HepG2 (cell line): ENCODE measurements around the gene ANKRD10. TPM values are rescaled to one million over a fixed set of nuclear protein-coding genes. Genes with fewer than 3 reads are reported as not detected.

Experiments
- ATM ChIP-seq: fragments of 450-650 bp; IDR thresholded peaks from 2 replicates; pipeline ENCODE4 v1.7.1; 2017; ENCODE audit warnings: mild to moderate bottlenecking, borderline replicate concordance
- FLYWCH1 ChIP-seq: sonication (generic); formaldehyde crosslinking; IDR thresholded peaks from 2 replicates; pipeline ENCODE4 v1.8.1; 2023; ENCODE audit warnings: mild to moderate bottlenecking, missing genetic modification reagents
- HOXA3 ChIP-seq: sonication (generic); formaldehyde crosslinking; IDR thresholded peaks from 2 replicates; pipeline ENCODE4 v1.5.0; 2020; ENCODE audit warnings: missing genetic modification reagents
- HOXA7 ChIP-seq: sonication (generic); formaldehyde crosslinking; IDR thresholded peaks from 2 replicates; pipeline ENCODE4 v1.8.1; 2022; ENCODE audit warnings: mild to moderate bottlenecking, missing genetic modification reagents, moderate library complexity
- KAT2B ChIP-seq: fragments of 150-350 bp; IDR thresholded peaks from 2 replicates; pipeline ENCODE4 v1.6.1; 2014; ENCODE audit warnings: low read depth, low read length, borderline replicate concordance
- KDM4B ChIP-seq: sonication (generic); formaldehyde crosslinking; IDR thresholded peaks from 2 replicates; pipeline ENCODE4 v1.4.0; 2020; ENCODE audit warnings: missing genetic modification reagents
- KLF6 ChIP-seq: IDR thresholded peaks from 2 replicates; pipeline ENCODE4 v1.8.0; 2016; ENCODE audit warnings: missing biosample characterization, missing genetic modification reagents
- LCORL ChIP-seq, 2 experiments: fragments of 450-650 bp in 1 of 2; sonication (generic) in 1 of 2; formaldehyde crosslinking in 1 of 2; IDR thresholded peaks; 2 replicates each; pipeline versions ENCODE4 v1.5.0 to v1.6.1; 2017 to 2020; ENCODE audit warnings: antibody characterized with exemption in 1 of 2, missing genetic modification reagents in 1 of 2
- NR2F2 ChIP-seq: IDR thresholded peaks from 2 replicates; pipeline ENCODE4 v1.6.1; 2012; ENCODE audit warnings: low read depth, inconsistent platforms, borderline replicate concordance
- ONECUT2 ChIP-seq: sonication (generic); formaldehyde crosslinking; IDR thresholded peaks from 2 replicates; pipeline ENCODE4 v1.4.0; 2020; ENCODE audit warnings: missing genetic modification reagents
- POLR2G ChIP-seq: fragments of 200-400 bp; formaldehyde crosslinking; IDR thresholded peaks from 2 replicates; pipeline ENCODE4 v1.6.1; 2018; ENCODE audit warnings: mild to moderate bottlenecking, low read depth, low read length, moderate library complexity
- PPARG ChIP-seq: conservative IDR thresholded peaks from 2 replicates; pipeline ENCODE4 v1.6.1; 2016; ENCODE audit warnings: missing biosample characterization, missing genetic modification reagents
- REL ChIP-seq: sonication (generic); formaldehyde crosslinking; conservative IDR thresholded peaks from 2 replicates; pipeline ENCODE4 v1.8.0; 2022; ENCODE audit warnings: mild to moderate bottlenecking, missing genetic modification reagents, moderate library complexity
- SAP130 ChIP-seq: IDR thresholded peaks from 2 replicates; pipeline ENCODE4 v1.6.1; 2016; ENCODE audit warnings: low read depth
- SATB2 ChIP-seq: sonication (generic); formaldehyde crosslinking; IDR thresholded peaks from 2 replicates; pipeline ENCODE4 v1.5.0; 2020; ENCODE audit warnings: missing genetic modification reagents
- SIX4 ChIP-seq: sonication (generic); formaldehyde crosslinking; IDR thresholded peaks from 2 replicates; pipeline ENCODE4 v1.4.0; 2020; ENCODE audit warnings: missing genetic modification reagents
- ZFP36L1 ChIP-seq: sonication (generic); formaldehyde crosslinking; IDR thresholded peaks from 2 replicates; pipeline ENCODE4 v1.8.0; 2022; ENCODE audit warnings: mild to moderate bottlenecking, missing genetic modification reagents, moderate library complexity
- ZNF10 ChIP-seq: sonication (generic); formaldehyde crosslinking; IDR thresholded peaks from 2 replicates; pipeline ENCODE4 v1.4.0; 2020; ENCODE audit warnings: mild to moderate bottlenecking, low read depth, missing genetic modification reagents, borderline replicate concordance
- ZNF138 ChIP-seq: sonication (generic); formaldehyde crosslinking; IDR thresholded peaks from 2 replicates; pipeline ENCODE4 v1.5.0; 2020; ENCODE audit warnings: mild to moderate bottlenecking, low read depth, missing genetic modification reagents
- ZNF180 ChIP-seq: sonication (generic); formaldehyde crosslinking; IDR thresholded peaks from 2 replicates; pipeline ENCODE4 v1.4.0; 2020; ENCODE audit warnings: low read depth, missing genetic modification reagents, borderline replicate concordance
- ZNF34 ChIP-seq: sonication (generic); formaldehyde crosslinking; IDR thresholded peaks from 2 replicates; pipeline ENCODE4 v1.4.0; 2020; ENCODE audit warnings: mild to moderate bottlenecking, missing genetic modification reagents, borderline replicate concordance
- ZNF510 ChIP-seq: sonication (generic); formaldehyde crosslinking; IDR thresholded peaks from 2 replicates; pipeline ENCODE4 v1.4.0; 2020; ENCODE audit warnings: low read depth, mild to moderate bottlenecking, missing genetic modification reagents
- ZNF543 ChIP-seq: sonication (generic); formaldehyde crosslinking; IDR thresholded peaks from 2 replicates; pipeline ENCODE4 v1.4.0; 2020; ENCODE audit warnings: mild to moderate bottlenecking, missing genetic modification reagents
- ZNF552 ChIP-seq: sonication (generic); formaldehyde crosslinking; IDR thresholded peaks from 2 replicates; pipeline ENCODE4 v1.9.0; 2022; ENCODE audit warnings: missing genetic modification reagents, mild to moderate bottlenecking, borderline replicate concordance
- ZNF777 ChIP-seq: sonication (generic); formaldehyde crosslinking; IDR thresholded peaks from 2 replicates; pipeline ENCODE4 v1.4.0; 2020; ENCODE audit warnings: missing genetic modification reagents
- polyA plus RNA-seq, 8 experiments: library from polyadenylated mRNA; depleted of rRNA in 3 of 8; stranded (reverse) in 7 of 8; unstranded in 1 of 8; fragments of >200 nt; fragmentation: Illumina TruSeq in 4 of 8; extraction: Trizol in 4 of 8; gene quantifications; 2 replicates each; pipeline versions ENCODE4 v1.2.1 to v1.2.3, GENCODE V29; 2011 to 2016; ENCODE audit warnings: low read depth in 4 of 8, missing spikeins in 1 of 8, mixed read lengths in 1 of 8; ENCODE audit not compliant: insufficient read depth in 1 of 8
- total RNA-seq, 5 experiments: library from RNA; depleted of rRNA; stranded (reverse); fragments of >200 nt; fragmentation: Illumina TruSeq; extraction: Trizol; gene quantifications; 2 replicates each; pipeline ENCODE4 v1.2.3, GENCODE V29; 2016; ENCODE audit warnings: low read depth in 1 of 5
- TF ChIP-seq, protein P1 (sequence below): sonication (generic); formaldehyde crosslinking; IDR thresholded peaks from 2 replicates; pipeline ENCODE4 v1.4.0; 2020; ENCODE audit warnings: low read depth, mild to moderate bottlenecking, missing genetic modification reagents
- TF ChIP-seq, protein P2 (sequence below): sonication (generic); formaldehyde crosslinking; IDR thresholded peaks from 2 replicates; pipeline ENCODE4 v1.5.1; 2020; ENCODE audit warnings: missing genetic modification reagents, mild to moderate bottlenecking, borderline replicate concordance
- TF ChIP-seq, protein P3 (sequence below): sonication (generic); formaldehyde crosslinking; IDR thresholded peaks from 2 replicates; pipeline ENCODE4 v1.4.0; 2020; ENCODE audit warnings: missing genetic modification reagents

The ANKRD10 gene
- total and polyA plus RNA-seq, 2 of the 13 experiments (the other 11 are each of a cell fraction or from before 2014, with no cell fraction given): 108 to 115 TPM

DNA sequence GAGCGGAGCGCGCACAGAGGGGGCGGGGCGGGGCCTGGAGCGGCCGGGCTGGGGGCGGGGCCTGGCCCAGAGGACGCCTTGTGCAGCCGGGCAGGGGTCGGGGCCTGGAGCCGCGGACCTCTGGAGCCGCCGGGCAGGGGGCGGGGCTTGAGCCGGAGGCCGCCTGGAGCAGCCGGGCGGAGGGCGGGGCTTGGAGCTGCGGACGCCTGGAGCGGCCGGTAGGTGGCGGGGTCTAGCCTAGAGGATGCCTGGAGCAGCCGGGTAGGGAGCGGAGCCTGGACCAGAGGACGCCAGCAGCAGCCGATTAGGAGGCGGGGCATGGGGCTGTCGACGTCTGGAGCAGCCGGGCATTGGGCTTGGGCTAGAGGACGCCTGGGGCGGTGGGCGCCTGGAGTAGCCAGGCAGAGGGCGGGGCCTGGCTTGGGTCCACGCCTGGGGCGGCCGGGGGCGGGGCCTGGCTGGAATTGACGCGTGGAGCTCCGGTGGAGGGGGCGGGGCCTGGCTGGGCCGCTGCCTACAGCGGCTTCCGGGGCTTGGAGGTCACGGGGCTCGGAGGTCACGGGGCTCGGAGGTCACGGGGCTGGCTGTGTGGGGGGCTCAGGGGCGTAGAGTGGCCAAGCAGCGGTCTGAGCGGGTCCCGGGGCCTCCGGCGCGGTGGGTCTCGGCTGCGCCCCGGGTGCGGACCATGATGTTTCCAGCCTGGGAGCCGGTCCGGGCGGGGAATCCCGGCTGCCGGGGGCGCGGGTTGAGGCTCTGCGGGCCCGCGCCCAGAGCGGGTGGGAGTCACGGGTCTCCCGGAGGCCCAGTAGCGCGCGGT lies at the start of gene ANKRD10 (continued):
- TF ChIP-seq ATM: no peak
- no peak for TF ChIP-seq LCORL (IDR thresholded peaks at IDR 0.05)
- 0 out of 2 replicates have a peak, but pooled peaks have one; percentile 75 for TF ChIP-seq LCORL (CRISPR knock-in tag; IDR thresholded peaks at IDR 0.05)
- TF ChIP-seq KDM4B: no peak
- TF ChIP-seq ZFP36L1 (CRISPR knock-in tag): no peak
- TF ChIP-seq ZNF180 (CRISPR knock-in tag): no peak
- no peak for TF ChIP-seq ZNF10
- no peak for TF ChIP-seq ZNF510
- TF ChIP-seq HOXA7: no peak
- TF ChIP-seq ZNF543: no peak
- no peak for TF ChIP-seq ZNF138 (CRISPR knock-in tag)
- peak; percentile 14; the same call in 1 of the 2 replicates for TF ChIP-seq REL (CRISPR knock-in tag)
- TF ChIP-seq KLF6: no peak
- TF ChIP-seq, protein P1, sequence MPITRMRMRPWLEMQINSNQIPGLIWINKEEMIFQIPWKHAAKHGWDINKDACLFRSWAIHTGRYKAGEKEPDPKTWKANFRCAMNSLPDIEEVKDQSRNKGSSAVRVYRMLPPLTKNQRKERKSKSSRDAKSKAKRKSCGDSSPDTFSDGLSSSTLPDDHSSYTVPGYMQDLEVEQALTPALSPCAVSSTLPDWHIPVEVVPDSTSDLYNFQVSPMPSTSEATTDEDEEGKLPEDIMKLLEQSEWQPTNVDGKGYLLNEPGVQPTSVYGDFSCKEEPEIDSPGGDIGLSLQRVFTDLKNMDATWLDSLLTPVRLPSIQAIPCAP (CRISPR knock-in tag): no peak
- no peak for TF ChIP-seq KAT2B
- TF ChIP-seq ZNF552: peak; percentile 24; the same call in 1 of the 2 replicates
- no peak for TF ChIP-seq SATB2 (CRISPR knock-in tag)
- peak; percentile 34; the same call in 1 of the 2 replicates for TF ChIP-seq HOXA3 (CRISPR knock-in tag)
- TF ChIP-seq ZNF777 (CRISPR knock-in tag): no peak
- TF ChIP-seq, protein P2, sequence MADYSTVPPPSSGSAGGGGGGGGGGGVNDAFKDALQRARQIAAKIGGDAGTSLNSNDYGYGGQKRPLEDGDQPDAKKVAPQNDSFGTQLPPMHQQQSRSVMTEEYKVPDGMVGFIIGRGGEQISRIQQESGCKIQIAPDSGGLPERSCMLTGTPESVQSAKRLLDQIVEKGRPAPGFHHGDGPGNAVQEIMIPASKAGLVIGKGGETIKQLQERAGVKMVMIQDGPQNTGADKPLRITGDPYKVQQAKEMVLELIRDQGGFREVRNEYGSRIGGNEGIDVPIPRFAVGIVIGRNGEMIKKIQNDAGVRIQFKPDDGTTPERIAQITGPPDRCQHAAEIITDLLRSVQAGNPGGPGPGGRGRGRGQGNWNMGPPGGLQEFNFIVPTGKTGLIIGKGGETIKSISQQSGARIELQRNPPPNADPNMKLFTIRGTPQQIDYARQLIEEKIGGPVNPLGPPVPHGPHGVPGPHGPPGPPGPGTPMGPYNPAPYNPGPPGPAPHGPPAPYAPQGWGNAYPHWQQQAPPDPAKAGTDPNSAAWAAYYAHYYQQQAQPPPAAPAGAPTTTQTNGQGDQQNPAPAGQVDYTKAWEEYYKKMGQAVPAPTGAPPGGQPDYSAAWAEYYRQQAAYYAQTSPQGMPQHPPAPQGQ (CRISPR knock-in tag): no peak
- no peak for TF ChIP-seq NR2F2
- TF ChIP-seq ONECUT2: no peak
- TF ChIP-seq, protein P3, sequence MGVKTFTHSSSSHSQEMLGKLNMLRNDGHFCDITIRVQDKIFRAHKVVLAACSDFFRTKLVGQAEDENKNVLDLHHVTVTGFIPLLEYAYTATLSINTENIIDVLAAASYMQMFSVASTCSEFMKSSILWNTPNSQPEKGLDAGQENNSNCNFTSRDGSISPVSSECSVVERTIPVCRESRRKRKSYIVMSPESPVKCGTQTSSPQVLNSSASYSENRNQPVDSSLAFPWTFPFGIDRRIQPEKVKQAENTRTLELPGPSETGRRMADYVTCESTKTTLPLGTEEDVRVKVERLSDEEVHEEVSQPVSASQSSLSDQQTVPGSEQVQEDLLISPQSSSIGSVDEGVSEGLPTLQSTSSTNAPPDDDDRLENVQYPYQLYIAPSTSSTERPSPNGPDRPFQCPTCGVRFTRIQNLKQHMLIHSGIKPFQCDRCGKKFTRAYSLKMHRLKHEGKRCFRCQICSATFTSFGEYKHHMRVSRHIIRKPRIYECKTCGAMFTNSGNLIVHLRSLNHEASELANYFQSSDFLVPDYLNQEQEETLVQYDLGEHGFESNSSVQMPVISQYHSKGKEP (CRISPR knock-in tag): no peak
- TF ChIP-seq ZNF34 (CRISPR knock-in tag): no peak
- no peak for TF ChIP-seq FLYWCH1 (CRISPR knock-in tag)
- no peak for TF ChIP-seq SIX4 (CRISPR knock-in tag)
- TF ChIP-seq POLR2G: peak; percentile 80
- peak; percentile 54 for TF ChIP-seq SAP130 (CRISPR knock-in tag)
- no peak for TF ChIP-seq PPARG
